Hindlimb muscle (tissue), 1 donor: Measurements from ENCODE around the gene RHNO1. TPM values are rescaled to one million over a fixed set of nuclear protein-coding genes. Genes with fewer than 3 reads are reported as not detected.
"Not testable (repeated sequence)": the region's sequence is repeated elsewhere in the genome, so short reads cannot be mapped to it uniquely, and the experiment has no call there.

ENCODE experiments used
- DNase-seq: peaks from one replicate; pipeline ENCODE4 v3.0.0-alpha.2; 2013
- polyA plus RNA-seq: library from polyadenylated mRNA; unstranded; fragments of 120-200 nt; gene quantifications from one replicate; pipeline ENCODE4 v1.2.1, GENCODE V29; 2013; ENCODE audit not compliant: insufficient read length

Gene RHNO1
- polyA plus RNA-seq, 1 donor: 22.9 TPM

DNA sequence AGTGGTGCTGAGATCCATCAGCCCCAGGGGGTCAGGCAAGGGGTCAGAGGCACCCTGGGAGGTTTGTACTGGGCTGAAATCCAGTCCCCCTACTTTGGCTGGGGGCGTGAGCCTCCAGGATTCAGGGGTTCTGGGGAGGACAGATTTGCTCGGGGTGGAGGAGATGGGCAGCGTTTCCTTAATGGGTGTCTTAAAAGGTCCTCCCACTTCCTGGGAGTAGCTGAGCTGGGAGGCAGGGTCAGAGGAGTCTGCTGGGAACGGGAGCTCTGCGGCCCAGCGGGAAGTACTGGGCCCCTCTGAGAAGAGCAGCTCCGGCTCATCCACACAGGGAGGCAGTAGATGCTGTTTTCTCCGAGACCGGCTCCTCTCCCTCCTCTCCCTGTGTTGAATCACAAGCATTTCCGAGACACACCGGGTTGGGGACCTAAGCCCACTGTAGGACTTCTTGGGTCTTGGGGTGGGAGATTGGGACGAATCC is 18.0 kb upstream of the RHNO1 start:
- no peak for DNase-seq

DNA sequence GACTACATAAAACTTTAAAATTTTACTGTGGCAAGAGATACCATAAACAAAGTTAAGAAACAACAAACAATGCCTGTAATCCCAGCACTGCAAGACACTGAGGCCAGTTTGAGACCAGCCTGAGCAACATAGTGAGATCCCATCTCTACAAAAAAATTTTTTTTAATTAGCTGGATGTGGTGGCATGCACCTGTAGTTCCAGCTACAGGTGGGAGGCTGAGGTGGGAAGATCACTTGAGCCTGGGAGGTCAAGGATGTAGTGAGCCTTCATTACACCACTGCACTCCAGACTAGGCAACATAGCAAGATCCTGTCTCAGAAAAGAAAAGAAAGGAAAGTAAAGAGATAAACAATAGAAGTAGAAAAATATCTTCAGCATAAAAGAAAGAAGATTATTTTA is 16.9 kb upstream of the RHNO1 start:
- no peak for DNase-seq

DNA sequence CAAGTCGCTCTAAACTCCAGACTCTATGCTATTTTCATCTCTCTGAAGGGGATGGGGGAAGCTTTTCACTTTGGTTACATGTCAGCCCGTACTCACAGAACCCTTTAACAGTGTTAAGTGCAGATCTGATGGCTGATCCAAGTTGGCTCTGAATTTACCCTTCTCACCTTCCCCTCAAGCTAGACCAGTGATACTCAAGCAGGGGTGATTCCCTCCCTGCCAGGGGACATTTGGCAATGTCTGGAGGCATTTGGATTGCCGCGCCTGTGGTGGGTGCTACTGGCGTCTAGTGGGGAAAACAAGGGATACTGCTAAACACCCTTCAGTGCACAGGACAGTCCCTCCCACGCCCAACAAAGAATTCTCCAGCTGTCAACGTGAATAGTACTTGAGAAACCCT is 14.1 kb upstream of the RHNO1 start:
- no peak for DNase-seq

DNA sequence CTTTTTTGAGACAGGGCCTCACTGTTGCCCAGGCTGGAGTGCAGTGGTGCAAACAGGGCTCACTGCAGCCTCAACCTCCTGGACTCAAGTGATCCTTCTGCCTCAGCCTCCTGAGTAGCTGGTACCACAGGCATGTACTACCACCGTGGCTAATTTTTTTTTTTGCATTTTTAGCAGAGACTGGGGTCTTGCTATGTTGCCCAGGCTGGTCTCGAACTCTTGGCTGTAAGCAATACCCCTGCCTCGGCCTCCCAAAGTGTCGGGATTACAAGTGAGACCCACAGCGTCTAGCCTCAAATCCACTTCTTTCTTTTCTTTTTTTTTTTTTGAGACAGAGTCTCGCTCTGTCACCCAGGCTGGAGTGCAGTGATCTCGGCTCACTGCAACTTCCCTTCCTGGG is 13.6 kb upstream of the RHNO1 start:
- not testable (repeated sequence) for DNase-seq

DNA sequence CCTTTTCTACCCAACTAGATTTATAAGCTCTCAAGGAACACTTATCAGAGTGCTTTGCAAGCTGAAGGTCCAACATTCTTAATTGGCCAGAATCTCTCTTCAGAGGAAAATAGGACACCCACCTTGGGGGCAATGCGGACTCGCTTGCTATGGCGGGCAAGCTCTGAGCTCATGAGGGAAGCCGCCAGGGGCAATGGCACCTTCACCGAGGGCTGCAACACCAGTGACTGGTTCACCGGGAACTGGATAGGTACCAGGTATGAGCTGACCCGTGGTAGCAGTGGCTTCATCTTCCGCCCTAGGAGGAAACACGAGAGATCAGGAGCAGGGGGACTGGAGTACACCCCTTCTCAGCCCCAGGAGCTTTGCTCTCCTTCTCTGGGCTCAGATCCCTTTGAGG is 12.8 kb upstream of the RHNO1 start:
- DNase-seq: no peak

DNA sequence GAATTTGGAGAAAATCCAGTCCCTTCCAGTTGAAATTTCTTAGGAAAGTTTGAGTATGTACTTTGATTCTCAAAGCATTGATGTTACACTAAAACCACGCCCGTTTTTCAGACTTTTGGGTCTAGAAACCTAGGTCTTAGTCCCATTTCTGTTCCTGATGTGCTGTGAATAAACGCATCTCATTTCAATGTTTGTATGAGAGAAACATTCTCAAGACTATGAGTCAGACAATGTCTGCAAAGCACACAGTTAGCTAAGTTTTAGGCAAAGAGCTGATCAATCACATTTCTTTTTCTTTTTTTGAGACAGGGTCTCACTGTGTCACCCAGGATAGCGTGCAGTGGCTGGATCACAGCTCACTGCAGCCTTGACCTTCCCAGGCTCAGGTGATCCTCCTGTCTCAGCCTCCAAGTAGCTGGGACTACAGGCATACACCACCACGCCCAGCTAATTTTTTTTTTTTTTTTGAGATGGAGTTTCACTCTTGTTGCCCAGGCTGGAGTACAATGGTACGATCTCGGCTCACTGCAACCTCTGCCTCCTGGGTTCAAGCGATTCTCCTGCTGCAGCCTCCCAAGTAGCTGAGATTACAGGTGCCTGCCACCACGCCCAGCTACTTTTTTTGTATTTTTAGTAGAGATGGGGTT is 7.9 kb upstream of the RHNO1 start:
- not testable (repeated sequence) for DNase-seq

DNA sequence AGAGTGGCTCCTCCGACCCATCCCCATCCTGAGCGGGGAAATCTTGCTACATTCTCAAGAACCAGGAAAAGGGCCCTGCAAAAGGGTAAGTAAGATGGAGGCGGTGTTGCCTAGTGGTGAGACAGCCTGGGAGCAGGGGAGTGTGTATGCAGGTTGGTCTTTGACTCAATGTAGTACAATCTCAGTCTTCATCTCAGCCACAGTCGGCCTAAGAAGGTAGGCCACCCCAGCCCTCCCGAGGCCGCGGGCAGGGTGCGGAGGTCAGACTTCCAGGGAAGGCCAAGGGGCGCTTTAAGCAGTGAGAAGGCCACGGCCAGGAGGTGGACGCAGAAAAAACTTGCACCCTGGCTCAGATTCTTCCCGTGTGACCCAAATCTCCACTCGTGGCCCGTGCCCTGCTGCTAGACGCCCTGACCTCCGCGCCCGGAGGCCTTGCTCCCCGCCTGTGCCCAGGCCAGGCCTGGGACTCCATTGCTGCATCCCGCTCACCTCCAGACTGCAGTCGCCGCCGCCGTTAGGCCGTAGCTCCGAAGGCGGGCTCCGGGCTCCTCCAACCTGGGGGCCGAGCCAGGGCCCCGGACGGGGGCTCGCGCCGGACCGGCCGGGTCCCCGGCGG is 484 bp upstream of the RHNO1 start:
- peak; percentile 19 for DNase-seq

DNA sequence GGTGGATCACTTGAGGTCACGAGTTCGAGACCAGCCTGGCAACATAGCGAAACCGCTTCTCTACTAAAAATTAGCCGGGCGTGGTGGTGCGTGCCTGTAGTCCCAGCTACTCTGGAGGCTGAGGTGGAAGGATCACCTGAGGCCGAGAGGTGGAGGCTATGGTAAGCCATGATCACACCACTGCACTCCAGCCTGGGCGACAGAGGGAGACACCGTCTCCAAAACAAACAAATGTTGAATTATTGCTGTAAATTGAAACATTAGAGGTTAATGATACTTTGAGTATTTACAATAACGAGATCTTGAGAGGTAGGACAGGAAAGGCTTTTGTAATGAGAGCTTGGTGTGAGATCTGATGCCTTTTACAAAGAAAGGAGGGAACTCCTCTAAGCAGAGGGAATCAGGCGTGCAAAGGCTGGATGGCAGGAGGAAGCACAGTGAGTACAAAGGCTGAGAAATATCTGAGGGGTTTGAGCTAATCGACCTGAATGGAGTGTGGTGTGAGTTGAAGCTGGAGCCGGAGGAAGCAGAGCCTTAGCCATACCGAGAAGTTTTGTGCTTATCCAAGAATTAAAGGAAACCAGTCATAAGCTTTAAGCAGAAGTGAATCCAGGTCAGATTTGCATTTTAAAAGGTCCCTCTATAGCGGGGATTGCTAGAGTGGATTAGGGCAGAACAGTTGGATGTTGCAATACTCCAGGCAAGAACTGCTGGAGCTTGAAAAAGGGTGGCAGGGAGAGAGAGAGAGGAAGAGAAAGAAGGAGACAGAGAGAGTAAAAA is 1.1 kb downstream of the RHNO1 start:
- DNase-seq: peak; percentile 15

DNA sequence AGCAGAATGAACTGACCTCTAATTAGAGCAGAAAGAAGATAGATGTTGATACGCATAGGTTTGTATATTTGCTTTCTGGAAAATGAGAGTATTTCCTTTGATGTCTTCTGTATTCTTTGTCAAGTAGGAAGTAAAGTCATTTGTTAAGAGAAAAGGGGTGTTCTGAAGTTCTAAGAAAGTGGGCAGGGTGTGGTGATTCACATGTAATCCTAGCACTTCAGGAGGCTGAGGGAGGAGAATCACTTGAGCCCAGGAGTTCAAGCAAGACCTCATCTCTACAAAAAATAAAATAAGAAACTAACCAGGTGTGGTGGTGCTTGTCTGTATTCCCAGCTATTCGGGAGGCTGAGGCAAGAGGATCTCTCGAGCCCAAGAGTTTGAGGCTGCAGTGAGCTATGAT is 2.8 kb downstream of the RHNO1 start:
- DNase-seq: no peak

DNA sequence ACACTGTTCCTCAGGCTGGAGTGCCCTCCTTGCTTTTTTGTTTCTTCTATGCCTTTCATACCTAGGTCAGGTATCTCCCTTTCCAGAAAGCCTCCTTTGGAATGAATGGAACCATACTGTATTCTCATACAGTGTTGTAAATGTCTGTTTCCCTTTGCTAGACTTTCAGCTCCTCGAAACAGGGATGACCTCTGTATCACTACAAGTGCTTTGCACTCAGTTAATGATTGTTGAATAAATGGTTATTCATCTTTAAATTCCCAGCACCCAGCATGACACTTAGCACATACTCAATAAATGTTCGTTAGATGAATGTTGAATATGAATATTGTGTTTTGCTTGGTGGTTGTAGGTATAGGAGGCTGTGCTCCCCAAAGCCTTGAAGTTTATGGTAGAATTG is 7.8 kb downstream of the RHNO1 start:
- DNase-seq: no peak

DNA sequence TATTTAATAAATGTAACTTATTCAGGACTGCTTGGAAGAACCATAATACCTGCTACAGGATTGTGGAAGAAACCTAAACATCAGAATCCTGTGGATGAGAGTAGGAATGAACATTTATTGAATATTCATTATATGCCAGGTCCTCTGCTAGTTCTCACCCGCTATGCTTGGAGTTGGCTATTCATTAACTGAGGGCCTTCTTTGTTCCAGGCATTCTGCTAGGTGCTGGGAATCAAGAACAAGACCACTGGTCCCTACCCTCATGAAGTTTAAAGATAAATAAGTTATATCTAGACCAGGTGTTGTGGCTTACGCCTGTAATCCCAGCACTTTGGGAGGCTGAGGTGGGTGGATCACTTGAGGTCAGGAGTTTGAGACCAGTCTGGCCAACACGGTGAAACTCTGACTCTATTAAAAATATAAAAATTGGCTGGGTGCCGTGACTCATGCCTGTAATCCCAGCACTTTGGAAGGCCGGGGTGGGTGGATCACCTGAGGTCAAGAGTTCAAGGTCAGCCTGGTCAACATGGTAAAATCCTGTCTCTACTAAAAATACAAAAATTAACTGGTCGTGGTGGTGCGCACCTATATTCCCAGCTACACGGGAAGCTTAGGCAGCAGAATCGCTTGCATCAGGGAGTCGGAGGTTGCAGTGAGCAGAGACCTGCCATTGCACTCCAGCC is 9.9 kb downstream of the RHNO1 start:
- DNase-seq: no peak

DNA sequence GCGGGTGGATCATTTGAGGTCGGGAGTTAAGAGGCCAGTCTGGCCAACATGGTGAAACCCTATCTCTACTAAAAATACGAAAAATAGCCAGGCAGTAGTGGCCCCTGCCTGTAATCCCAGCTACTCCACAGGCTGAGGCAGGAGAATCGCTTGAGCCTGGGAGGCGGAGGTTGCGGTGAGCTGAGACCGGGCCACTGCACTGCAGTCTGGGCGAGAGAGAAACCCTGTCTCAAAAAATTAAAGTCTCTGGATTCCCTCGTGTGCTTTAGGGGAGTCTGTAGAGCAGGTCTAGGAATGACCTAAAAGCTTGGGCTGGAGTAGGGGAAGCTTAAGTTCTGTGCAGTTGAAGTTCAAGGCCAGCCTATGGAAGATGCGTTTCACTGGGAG is 13.0 kb downstream of the RHNO1 start:
- no peak for DNase-seq

DNA sequence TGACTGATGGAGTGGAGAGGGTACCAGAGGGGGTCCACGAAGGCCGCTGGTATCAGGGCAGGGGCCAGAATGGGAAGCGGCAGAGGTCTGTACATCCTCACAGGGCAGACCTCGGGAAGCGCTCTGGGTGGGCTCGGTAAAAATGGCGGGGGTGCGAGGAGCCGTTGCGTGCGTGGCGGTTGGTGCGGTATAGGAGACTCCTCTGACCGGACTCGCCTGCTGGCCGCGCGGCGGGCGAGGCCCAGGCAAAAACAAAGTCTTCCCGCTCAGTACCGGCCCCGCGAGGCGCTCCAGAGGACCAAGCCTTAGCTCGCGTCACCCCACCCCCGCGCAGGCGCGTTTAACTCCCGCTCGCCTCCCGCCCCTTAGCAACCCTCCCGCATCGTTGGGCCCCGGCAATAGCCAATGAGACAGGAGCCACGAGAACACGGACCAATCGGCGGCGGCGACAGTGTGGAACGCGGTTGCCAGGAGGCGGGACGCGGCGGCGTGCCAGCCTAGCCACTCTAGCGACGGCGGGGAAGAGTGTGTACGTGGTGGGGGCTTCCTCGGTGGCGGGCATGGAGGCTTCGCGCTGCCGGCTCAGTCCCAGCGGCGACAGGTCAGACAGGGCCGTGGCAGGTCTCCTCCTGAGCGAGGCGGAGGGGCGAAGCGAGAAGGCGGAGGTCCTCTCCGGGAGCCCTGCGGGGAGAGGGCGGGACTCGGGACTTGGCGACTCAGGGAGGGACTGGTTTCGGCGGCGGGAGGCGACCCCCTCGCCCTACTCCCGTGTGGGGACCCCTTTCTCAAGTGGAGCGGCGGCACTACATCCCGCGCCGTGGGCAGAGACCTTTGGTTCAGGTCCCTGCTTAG is 13.6 kb downstream of the RHNO1 start, which contains the start of gene TULP3:
Gene TULP3 (plus strand): TSS at position 504 of the 852 bp plus-strand sequence. CDS start 57 bp downstream, at position 561.
- peak; percentile 98 for DNase-seq

DNA sequence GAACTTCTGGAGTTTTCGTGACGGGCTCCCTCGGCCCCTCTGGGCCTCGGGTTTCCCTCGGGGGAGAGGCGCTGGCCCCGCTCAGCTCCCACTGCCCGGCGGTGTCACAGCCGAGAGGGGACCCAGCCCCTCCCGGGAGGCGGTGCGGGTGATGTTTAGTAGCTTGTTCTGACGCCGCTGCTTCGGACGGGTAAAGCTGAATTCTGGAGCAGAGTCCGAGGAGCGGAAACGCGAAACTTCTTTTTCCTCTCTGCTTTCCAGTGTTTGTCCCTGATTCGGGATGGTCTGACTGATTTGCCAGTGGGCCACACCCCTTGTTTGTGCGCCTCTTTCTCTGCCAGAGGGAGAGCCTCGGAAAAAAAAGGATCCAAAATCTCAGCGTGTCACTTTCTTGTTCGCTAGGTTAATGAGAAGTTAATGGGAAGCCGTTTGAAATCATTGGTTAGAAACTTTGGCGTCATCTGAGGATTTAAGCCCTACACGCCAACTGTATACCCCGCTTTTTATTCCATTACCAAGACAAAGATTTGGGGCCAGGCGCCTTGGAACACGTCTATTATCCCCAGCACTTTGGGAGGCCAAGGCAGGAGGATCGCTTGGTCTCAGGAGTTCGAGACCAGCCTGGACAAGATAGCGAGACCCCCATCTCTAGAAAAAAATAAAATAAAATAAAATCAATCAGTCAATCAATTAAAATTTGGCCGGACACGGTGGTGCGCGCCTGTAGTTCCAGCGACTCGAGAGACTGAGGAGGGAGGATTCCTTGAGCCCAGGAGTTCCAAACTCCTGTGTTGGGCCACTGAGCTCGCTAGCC is 14.4 kb downstream of the RHNO1 start:
- peak; percentile 72 for DNase-seq

DNA sequence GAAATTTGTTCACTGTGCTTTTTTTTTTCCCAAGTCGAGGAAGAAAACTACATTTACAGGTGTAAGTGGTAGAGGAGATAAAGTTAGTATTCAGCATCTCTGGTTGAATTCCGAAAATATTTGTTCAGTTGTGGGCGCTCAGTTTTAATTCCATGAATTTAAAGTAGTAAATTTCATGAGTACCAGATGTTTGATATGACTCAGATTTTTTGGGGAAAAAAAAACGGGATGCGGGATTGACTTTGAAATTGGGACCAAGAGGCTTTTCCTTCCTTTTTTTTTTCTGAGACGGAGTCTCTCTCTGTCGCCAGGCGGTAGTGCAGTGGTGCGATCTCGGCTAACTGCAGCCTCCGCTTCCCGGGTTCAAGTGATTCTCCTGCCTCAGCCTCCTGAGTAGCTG is 15.2 kb downstream of the RHNO1 start:
- DNase-seq: peak; percentile 16

DNA sequence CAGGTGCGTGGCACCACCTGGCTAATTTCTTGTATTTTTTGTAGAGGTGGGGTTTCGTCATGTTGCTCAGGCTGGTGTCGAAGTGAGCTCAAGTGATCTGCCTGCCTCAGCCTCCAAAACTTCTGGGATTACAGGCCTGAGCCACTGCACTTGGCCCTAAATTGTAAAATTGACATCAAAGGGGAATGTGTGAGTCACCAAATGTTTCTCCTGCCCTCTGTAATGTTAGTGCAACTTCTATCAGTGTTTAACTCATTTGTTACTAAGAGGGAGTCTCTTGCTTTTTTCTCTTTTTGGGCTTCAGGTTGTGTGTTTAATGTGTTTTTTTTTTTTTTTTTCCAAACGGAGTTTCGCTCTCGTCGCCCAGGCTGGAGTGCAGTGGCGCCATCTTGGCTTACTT is 16.0 kb downstream of the RHNO1 start:
- peak; percentile 54 for DNase-seq

DNA sequence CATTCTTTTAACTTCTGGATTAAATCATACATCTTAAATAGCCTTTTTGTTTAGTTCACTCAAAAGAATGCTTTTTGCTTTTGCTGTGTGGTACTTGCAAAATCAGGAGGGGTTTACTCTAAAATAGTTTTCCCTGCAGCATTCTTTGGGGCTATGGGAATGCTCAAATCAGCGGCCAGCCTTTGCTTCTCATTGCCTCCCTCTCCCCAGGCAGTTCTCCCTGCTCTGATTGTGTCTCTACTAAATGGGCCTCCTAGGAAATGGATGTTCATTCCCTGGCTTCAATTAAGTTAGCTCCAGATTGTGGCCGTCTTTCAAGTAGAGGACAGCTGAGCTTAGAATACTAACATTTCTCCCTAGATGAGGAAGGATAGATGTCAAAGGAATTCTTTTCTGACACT is 18.0 kb downstream of the RHNO1 start:
- no peak for DNase-seq

DNA sequence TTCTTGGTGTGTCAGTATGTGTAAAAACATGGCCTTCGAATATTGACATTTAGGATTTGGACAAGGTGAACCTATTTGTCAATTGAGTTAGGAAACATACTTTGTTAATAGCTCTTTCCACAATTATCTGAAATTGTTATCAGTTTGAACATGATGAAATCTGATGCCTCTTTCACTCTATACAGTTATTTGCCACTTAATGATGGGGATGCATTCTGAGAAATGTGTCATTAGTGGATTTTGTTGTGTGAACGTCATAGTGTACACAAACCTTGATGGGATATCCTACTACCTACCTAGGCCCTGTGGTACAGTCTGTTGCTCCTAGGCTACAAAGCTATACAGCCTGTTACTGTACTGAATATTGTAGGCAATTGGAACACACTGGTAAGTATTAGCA is 18.5 kb downstream of the RHNO1 start:
- no peak for DNase-seq

DNA sequence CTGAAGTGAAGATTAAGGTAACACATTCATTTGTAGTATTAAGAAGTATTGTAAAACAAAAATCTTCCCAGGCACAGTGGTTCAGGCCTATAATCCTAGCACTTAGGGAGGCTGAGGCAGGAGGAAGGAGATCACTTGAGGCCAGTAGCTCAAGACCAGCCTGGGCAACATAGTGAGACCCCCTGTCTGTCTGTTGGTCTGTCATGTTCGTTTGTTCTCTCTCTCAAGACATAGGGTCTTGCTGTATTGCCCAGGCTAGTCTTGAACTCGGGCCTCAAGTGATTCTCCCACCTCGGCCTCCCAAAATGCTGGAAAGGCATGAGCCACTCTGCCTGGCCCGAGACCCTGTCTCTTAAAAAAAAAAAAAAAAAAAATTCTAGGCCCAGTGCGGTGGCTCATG is 20.4 kb downstream of the RHNO1 start:
- no peak for DNase-seq

DNA sequence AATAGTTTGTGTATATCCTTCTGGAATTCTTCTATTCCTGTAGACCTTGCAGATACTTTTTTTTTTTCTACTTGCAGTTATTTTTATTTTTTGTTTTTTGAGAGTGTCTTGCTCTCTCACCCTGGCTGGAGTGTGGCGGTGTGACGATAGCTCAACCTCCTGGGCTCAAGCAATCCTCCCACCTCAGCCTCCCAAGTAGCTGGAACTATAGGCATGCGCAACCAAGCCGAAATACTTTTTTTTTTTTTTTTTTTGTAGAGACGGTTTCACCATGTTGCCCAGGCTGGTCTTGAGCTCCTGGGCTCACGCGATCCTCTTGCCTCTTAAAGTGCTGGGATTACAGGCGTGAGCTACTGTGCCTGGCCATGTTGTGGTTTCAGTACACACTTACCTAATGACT is 23.6 kb downstream of the RHNO1 start:
- DNase-seq: no peak

DNA sequence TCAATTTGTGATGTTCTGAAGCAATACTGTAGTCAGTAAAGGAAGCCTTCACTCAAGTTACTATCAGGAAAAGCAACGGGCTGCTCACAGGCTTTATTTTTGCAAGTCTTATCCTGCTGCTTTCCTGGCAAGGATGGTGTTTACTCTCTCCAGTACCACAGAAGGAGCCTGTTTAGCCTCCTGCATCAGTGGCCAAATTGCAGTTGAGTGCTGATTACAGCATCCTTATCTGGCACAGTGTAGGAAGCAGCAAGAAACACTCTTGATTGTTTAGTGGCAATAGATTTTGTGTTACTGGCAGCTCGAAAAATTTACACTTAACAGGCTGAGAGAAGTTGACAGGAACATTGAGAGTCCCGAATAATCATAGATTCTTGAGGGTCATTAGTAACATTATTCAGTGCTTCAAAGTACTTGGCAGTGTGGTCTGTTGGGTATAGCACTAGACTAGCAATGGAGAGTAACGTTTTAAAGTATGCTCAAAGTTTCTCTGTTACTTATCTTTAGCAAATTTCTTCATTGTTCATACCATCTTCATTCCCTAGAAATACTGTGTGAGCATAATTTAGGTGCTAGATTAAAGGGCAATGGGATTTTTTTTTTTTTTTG is 25.4 kb downstream of the RHNO1 start:
- no peak for DNase-seq
